Mononuclear cell (primary cell): ENCODE measurements around the gene PMF1. TPM values are rescaled to one million over a fixed set of nuclear protein-coding genes. Genes with fewer than 3 reads are reported as not detected.

ENCODE experiments used
- H3K27me3 ChIP-seq: 2 replicates; pipeline ENCODE4 v1.6.0; 2011; ENCODE audit warnings: low read length, control low read depth; ENCODE audit not compliant: insufficient read depth
- H3K4me1 ChIP-seq: 2 replicates; pipeline ENCODE4 v1.5.1; 2011; ENCODE audit warnings: mild to moderate bottlenecking, low read length, control low read depth; ENCODE audit not compliant: insufficient read depth
- H3K4me3 ChIP-seq: 2 replicates; pipeline ENCODE4 v1.5.1; 2011; ENCODE audit warnings: mild to moderate bottlenecking, low read length, moderate library complexity
- H3K9me3 ChIP-seq: 2 replicates; pipeline ENCODE4 v1.5.1; 2011; ENCODE audit warnings: low read depth, mild to moderate bottlenecking, control low read depth, low read length
- total RNA-seq: library from RNA; depleted of rRNA; stranded (reverse); fragments of >200 nt; gene quantifications from one replicate; pipeline ENCODE4 v1.2.3, GENCODE V29; 2012

The PMF1 gene
- total RNA-seq, 1 donor: 59.0 TPM

DNA sequence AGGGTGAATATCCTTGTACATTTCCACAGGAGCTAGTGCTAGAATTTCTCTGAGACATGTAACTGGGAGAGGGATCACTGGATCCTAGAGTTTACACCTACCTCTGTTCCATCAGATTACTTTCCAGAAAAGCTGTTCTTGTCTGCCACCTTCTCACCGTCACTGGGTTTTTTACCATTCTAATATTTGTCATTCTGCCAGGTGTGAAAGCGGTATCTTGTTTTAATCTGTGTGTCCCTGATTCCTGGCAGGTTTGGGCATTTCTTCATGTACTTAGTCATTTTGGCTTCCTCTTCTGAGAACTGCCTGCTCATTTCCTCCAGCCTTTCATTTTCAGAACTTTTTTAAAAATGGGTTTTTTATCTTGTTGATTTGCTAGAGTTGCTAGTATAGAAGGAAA lies 5.1 kb downstream of the PMF1 start:
- peak overlapping the region; percentile 7 for H3K4me3 ChIP-seq
- no peaks in the 10 kb centered on the region for H3K9me3 ChIP-seq
- no peaks in the 10 kb centered on the region for H3K27me3 ChIP-seq
- H3K4me1 ChIP-seq: peaks cover 42% of the 10 kb centered on the region

DNA sequence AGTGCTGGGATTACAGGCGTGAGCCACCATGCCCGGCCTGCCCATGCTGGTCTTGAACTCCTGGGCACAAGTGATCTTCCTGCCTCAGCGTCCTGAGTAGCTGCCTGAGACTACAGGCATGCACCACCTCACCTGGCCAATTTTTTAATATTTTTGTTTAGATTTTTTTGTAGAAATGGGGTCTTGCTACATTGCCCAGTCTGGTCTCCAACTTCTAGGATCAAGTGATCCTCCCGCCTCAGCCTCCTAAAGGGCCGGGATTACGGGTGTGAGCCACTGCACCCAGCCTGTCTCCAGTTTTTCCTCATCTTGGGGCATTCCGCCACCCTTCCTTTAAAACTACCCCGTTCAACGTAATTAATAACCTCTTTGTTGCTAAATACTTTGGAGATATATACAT lies 7.4 kb downstream of the PMF1 start:
- H3K4me3 ChIP-seq: no peak overlapping the region
- H3K9me3 ChIP-seq: no peaks in the 10 kb centered on the region
- peaks cover 32% of the 10 kb centered on the region for H3K4me1 ChIP-seq
- no peaks in the 10 kb centered on the region for H3K27me3 ChIP-seq

DNA sequence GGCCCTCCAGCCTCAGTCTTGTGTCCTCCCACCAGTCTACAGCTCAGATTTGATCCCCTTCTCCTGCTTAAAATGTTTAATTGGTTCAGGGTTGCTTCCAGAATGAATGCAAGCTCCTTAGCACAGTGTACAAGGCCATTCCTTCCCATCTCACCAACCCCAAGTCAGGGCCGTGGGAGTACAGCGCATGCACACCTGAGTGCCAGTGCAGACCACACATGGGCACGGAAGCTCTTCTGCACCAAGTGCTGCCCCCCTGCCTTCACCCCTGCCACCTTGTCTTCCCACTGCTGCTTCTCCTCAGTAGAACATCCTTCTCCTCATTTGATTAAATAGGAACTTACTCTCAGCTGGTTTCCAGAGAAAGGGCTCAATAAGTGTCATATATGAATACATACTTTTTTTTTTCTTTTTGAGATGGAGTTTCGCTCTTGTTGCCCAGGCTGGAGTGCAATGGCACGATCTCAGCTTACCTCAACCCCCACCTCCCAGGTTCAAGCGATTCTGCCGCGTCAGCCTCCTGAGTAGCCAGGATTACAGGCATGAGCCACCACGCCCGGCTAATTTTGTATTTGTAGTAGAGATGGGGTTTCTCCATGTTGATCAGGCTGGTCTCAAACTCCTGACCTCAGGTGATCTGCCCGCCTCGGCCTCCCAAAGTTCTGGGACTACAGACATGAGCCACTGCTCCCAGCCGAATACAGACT lies 9.3 kb downstream of the PMF1 start:
- H3K9me3 ChIP-seq: no peaks in the 10 kb centered on the region

GRCh38 chr1:156225677-156226014 lies 12.8 kb downstream of the PMF1 start:
- H3K4me3 ChIP-seq: no peak overlapping the region
- H3K4me1 ChIP-seq: peaks cover 8% of the 10 kb centered on the region
- no peaks in the 10 kb centered on the region for H3K27me3 ChIP-seq
- H3K9me3 ChIP-seq: no peaks in the 10 kb centered on the region

More for the DNA sequence above, 9.3 kb downstream of the PMF1 start:
- no peak overlapping the region for H3K4me3 ChIP-seq
- no peaks in the 10 kb centered on the region for H3K27me3 ChIP-seq
- H3K4me1 ChIP-seq: peaks cover 32% of the 10 kb centered on the region

GRCh38 chr1:156226116-156226538 lies 13.3 kb downstream of the PMF1 start:
- Histone ChIP-seq H3K4me3 (no peak overlapping the region), H3K9me3 (no peaks in the 10 kb centered on the region), H3K27me3 (no peaks in the 10 kb centered on the region), H3K4me1 (peaks cover 8% of the 10 kb centered on the region)

DNA sequence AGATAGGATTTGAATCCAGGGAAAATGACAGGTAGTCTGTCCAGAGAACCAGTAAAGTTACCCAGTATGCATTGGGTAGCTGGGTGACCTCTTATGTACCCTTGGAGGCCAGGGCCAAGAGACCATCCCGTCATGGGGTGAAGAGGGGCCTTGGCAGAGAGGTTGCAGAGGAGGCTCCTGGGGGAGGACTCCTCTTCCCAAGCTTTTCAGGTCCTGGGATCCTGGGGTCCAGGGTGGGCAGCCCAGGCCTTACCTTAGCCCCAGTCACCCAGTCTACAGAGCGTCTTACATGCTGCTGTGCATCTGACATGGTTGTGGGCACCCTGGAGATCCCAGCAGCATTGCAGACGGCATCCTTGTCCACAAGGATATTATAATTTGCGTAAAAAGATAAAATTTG lies 14.0 kb downstream of the PMF1 start:
- Histone ChIP-seq H3K4me3 (no peak overlapping the region), H3K27me3 (no peaks in the 10 kb centered on the region), H3K9me3 (no peaks in the 10 kb centered on the region), H3K4me1 (peaks cover 8% of the 10 kb centered on the region)

GRCh38 chr1:156228501-156228900 lies 15.7 kb downstream of the PMF1 start:
- Histone ChIP-seq H3K4me3 (no peak overlapping the region), H3K9me3 (no peaks in the 10 kb centered on the region), H3K27me3 (no peaks in the 10 kb centered on the region), H3K4me1 (peaks cover 8% of the 10 kb centered on the region)

DNA sequence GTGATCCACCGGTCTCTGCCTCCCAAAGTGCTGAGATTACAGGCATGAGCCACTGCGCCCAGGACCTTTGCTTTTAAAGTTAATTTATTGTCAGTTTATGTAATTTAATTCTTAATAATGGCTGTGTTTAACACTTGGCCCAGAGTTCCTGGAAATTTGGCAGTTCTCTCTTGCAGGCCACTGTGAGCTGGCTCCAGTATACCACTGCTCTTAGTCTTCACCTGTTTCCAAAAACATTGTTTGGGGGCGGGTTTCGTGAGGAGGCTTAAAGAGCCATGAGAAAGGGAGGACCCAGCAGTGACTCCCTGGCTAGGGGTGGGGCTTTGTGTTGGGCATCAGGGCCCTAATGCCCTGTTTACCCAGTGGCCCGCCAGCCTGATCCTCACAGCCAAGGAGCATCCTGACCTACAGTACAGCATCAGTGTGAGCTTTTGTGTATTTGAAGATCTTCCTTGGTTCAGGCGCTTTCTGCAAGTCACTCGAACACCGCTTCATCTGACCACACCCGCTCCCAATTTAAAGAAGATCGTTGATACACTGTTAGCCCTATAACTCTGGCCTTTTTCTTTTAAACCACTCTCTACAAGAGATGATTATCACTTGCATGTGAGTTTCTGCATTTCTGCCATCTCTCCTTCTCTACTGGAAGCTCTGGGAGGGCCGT lies 17.1 kb downstream of the PMF1 start:
- Histone ChIP-seq H3K27me3 (no peaks in the 10 kb centered on the region), H3K4me3 (no peak overlapping the region), H3K9me3 (no peaks in the 10 kb centered on the region), H3K4me1 (peaks cover 8% of the 10 kb centered on the region)

GRCh38 chr1:156230473-156230837 lies 17.6 kb downstream of the PMF1 start:
- Histone ChIP-seq H3K27me3 (no peaks in the 10 kb centered on the region), H3K9me3 (no peaks in the 10 kb centered on the region), H3K4me3 (no peak overlapping the region), H3K4me1 (peaks cover 4% of the 10 kb centered on the region)

DNA sequence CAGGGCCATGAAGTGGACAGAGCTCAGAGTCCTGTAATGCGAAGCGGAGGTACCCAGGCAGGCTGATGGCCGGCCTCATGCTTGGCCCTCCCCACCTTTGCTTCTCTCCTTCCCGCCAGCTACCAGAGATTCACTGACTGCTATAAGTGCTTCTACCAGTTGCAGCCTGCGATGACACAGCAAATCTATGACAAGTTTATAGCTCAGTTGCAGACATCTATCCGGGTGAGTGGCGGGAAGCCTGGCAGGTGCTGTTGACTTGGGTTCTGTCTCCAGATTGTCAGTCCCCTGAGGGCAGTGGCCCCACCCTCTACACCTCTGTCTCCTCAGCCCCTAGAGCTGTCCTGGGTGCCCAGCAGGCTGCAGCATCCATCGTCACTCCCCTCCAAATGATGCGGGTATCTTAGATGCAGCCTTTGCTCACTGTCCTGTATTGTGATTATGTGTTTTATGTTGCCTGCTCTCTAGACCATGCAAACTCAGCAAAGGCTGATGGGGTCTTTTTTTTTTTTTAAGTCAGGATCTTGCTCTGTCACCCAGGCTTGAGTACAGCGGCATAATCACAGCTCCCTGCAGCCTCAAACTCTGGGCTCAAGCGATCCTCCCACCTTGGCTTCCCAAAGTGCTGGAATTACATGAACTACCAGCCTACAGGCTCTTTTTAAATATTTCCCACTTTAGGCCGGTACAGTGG lies 19.5 kb downstream of the PMF1 start:
- Histone ChIP-seq H3K9me3 (no peaks in the 10 kb centered on the region), H3K27me3 (no peaks in the 10 kb centered on the region), H3K4me1 (no peaks in the 10 kb centered on the region), H3K4me3 (no peak overlapping the region)

- no peaks in the 10 kb centered on the region for H3K9me3 ChIP-seq
- no peaks in the 10 kb centered on the region for H3K27me3 ChIP-seq
- no peaks in the 10 kb centered on the region for H3K4me1 ChIP-seq
Observed at GRCh38 chr1:156233426-156234127, 20.8 kb downstream of the PMF1 start.

DNA sequence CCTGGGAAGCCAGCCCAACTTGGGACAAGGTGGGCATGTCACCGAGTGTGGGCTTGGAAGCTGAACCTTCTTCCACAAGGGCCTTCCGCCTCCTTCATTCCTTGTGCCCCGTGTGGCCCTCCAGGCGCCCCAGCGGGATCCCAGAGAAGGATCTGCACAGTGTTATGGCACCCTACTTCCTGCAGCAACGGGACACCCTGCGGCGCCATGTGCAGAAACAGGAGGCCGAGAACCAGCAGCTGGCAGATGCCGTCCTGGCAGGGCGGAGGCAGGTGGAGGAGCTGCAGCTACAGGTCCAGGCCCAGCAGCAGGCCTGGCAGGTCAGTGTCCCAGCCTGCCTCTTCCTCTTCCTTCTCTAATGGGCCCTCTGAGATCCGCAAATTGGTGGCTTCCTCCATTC lies 23.4 kb downstream of the PMF1 start:
- Histone ChIP-seq H3K4me3 (no peak overlapping the region), H3K27me3 (no peaks in the 10 kb centered on the region), H3K4me1 (no peaks in the 10 kb centered on the region), H3K9me3 (no peaks in the 10 kb centered on the region)

More at GRCh38 chr1:156233426-156234127, 20.8 kb downstream of the PMF1 start:
- no peak overlapping the region for H3K4me3 ChIP-seq

GRCh38 chr1:156238248-156238647 lies 25.4 kb downstream of the PMF1 start:
- H3K4me3 ChIP-seq: no peak overlapping the region
- H3K9me3 ChIP-seq: no peaks in the 10 kb centered on the region
- no peaks in the 10 kb centered on the region for H3K27me3 ChIP-seq
- no peaks in the 10 kb centered on the region for H3K4me1 ChIP-seq

DNA sequence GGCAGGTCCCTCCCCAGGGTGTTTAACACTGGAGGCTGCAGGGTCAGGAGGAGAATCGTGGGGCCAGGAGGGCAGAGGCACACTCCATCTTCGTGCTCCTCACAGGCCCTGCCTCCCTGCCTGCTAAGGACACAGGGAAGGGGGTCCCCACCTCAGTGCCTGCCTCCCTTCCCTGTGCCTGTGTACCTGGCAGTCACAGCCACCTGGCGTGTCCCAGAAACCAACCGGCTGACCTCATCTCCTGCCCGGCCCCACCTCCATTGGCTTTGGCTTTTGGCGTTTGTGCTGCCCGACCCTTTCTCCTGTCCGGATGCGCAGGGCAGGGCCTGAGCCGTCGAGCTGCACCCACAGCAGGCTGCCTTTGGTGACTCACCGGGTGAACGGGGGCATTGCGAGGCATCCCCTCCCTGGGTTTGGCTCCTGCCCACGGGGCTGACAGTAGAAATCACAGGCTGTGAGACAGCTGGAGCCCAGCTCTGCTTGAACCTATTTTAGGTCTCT lies 28.6 kb downstream of the PMF1 start:
- H3K4me3 ChIP-seq: no peak overlapping the region
- H3K27me3 ChIP-seq: peaks cover 8% of the 10 kb centered on the region
- peaks cover 16% of the 10 kb centered on the region for H3K4me1 ChIP-seq
- no peaks in the 10 kb centered on the region for H3K9me3 ChIP-seq

DNA sequence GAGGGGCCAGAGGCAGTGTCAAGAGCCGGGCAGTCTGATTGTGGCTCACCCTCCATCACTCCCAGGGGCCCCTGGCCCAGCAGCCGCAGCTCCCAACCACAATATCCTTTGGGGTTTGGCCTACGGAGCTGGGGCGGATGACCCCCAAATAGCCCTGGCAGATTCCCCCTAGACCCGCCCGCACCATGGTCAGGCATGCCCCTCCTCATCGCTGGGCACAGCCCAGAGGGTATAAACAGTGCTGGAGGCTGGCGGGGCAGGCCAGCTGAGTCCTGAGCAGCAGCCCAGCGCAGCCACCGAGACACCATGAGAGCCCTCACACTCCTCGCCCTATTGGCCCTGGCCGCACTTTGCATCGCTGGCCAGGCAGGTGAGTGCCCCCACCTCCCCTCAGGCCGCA lies 29.1 kb downstream of the PMF1 start, which contains the start of gene BGLAP:
Gene BGLAP (plus strand): TSS at position 259 of the 400 bp plus-strand sequence. CDS start 48 bp downstream, at position 307.
- H3K27me3 ChIP-seq: peaks cover 8% of the 10 kb centered on the region
- no peak within 1 kb of the TSS for H3K4me3 ChIP-seq
- H3K4me1 ChIP-seq: peaks cover 17% of the 10 kb centered on the region
- no peaks in the 10 kb centered on the region for H3K9me3 ChIP-seq
